Measurements from ENCODE around the gene PTH2R. TPM values are rescaled to one million over a fixed set of nuclear protein-coding genes. Genes with fewer than 3 reads are reported as not detected.
"Not testable (repeated sequence)": the region's sequence is repeated elsewhere in the genome, so short reads cannot be mapped to it uniquely, and the experiment has no call there.

Gene PTH2R
- polyA plus RNA-seq, 1 of the 3 experiments (the other 2 are of a cell fraction) = 4.0 TPM

- H3K36me3 ChIP-seq (replicated peaks in 1 of 2; ENCODE audit: control insufficient read depth in 1 of 2, insufficient read depth in 2 of 2, low read length in 1 of 2) = no peaks in the 10 kb centered on the region
- H3K27ac ChIP-seq (ENCODE audit: low read depth in 2 of 2, low read length in 1 of 2) = no peak overlapping the region
- POLR2A ChIA-PET = no interaction called here
- H3K9me3 ChIP-seq = no peaks in the 10 kb centered on the region
- no peaks in the 10 kb centered on the region for H4K20me1 ChIP-seq (ENCODE audit: insufficient read depth)
- H3K4me2 ChIP-seq = no peak overlapping the region
- no peak for TF ChIP-seq GATA2 (CRISPR knock-in tag; IDR thresholded peaks at IDR 0.05)
- no peak for TF ChIP-seq GABPA (IDR thresholded peaks at IDR 0.05; ENCODE audit: low read depth)
- CTCF ChIA-PET = no interaction called here
- no peaks in the 10 kb centered on the region for H3F3A ChIP-seq (replicated peaks; ENCODE audit: insufficient read depth)
- no peak overlapping the region for H2AFZ ChIP-seq (ENCODE audit: low read depth)
- WGBS (ENCODE audit: low lambda C conversion rate) = 33% methylated on average over 1 of the region's 1 CpG
- no peak overlapping the region for H3K4me3 ChIP-seq (ENCODE audit: low read depth in 2 of 2, low read length in 1 of 2)
- no peaks in the 10 kb centered on the region for H3K79me2 ChIP-seq (ENCODE audit: insufficient read depth)
- H3K27me3 ChIP-seq (ENCODE audit: insufficient read depth) = no peaks in the 10 kb centered on the region
- H3K4me1 ChIP-seq (ENCODE audit: control insufficient read depth in 1 of 2, insufficient read depth in 2 of 2, low read depth in 1 of 2, low read length in 1 of 2) = no peaks in the 10 kb centered on the region
- no peak overlapping the region for H3K9ac ChIP-seq
- no peak for DNase-seq
- H3K9me2 ChIP-seq = no peaks in the 10 kb centered on the region
These were observed 108.5 kb downstream of the PTH2R start for GRCh38 chr2:208515099-208515498.

GRCh38 chr2:208523069-208523468 is 116.5 kb downstream of the PTH2R start:
- DNase-seq; H3K9me3 ChIP-seq; H3K36me3 ChIP-seq (replicated peaks in 1 of 2; ENCODE audit: control insufficient read depth in 1 of 2, insufficient read depth in 2 of 2, low read length in 1 of 2); H3F3A ChIP-seq (replicated peaks; ENCODE audit: insufficient read depth); H3K4me2 ChIP-seq; H3K27ac ChIP-seq (ENCODE audit: low read depth in 2 of 2, low read length in 1 of 2); H3K9ac ChIP-seq; H2AFZ ChIP-seq (ENCODE audit: low read depth); CTCF ChIA-PET; H3K4me3 ChIP-seq (ENCODE audit: low read depth in 2 of 2, low read length in 1 of 2); POLR2A ChIA-PET; H3K9me2 ChIP-seq; H4K20me1 ChIP-seq (ENCODE audit: insufficient read depth); H3K27me3 ChIP-seq (ENCODE audit: insufficient read depth); H3K79me2 ChIP-seq (ENCODE audit: insufficient read depth); H3K4me1 ChIP-seq (ENCODE audit: control insufficient read depth in 1 of 2, insufficient read depth in 2 of 2, low read depth in 1 of 2, low read length in 1 of 2): not testable (repeated sequence)

- H3K4me3 ChIP-seq (ENCODE audit: low read depth in 2 of 2, low read length in 1 of 2); H3K36me3 ChIP-seq (replicated peaks in 1 of 2; ENCODE audit: control insufficient read depth in 1 of 2, insufficient read depth in 2 of 2, low read length in 1 of 2); H3K27me3 ChIP-seq (ENCODE audit: insufficient read depth); H2AFZ ChIP-seq (ENCODE audit: low read depth); DNase-seq; H3K9me3 ChIP-seq; H3K79me2 ChIP-seq (ENCODE audit: insufficient read depth); H3K4me2 ChIP-seq; CTCF ChIA-PET; POLR2A ChIA-PET; H3K27ac ChIP-seq (ENCODE audit: low read depth in 2 of 2, low read length in 1 of 2); H4K20me1 ChIP-seq (ENCODE audit: insufficient read depth); H3K4me1 ChIP-seq (ENCODE audit: control insufficient read depth in 1 of 2, insufficient read depth in 2 of 2, low read depth in 1 of 2, low read length in 1 of 2); H3K9me2 ChIP-seq; H3F3A ChIP-seq (replicated peaks; ENCODE audit: insufficient read depth); H3K9ac ChIP-seq: not testable (repeated sequence)
- WGBS (ENCODE audit: low lambda C conversion rate) = 31% methylated on average over 5 of the region's 6 CpGs
These were observed 118.6 kb downstream of the PTH2R start for GRCh38 chr2:208525165-208525564.

GRCh38 chr2:208529796-208530195 is 123.2 kb downstream of the PTH2R start:
- Histone ChIP-seq H3F3A (replicated peaks; ENCODE audit: insufficient read depth) (no peaks in the 10 kb centered on the region), H3K9me2 (no peaks in the 10 kb centered on the region), H3K27ac (ENCODE audit: low read depth in 2 of 2, low read length in 1 of 2) (no peak overlapping the region), H3K79me2 (ENCODE audit: insufficient read depth) (no peaks in the 10 kb centered on the region), H3K36me3 (replicated peaks in 1 of 2; ENCODE audit: control insufficient read depth in 1 of 2, insufficient read depth in 2 of 2, low read length in 1 of 2) (no peaks in the 10 kb centered on the region), H2AFZ (ENCODE audit: low read depth) (no peak overlapping the region), H3K9me3 (no peaks in the 10 kb centered on the region), H3K4me2 (no peak overlapping the region), H3K4me1 (ENCODE audit: control insufficient read depth in 1 of 2, insufficient read depth in 2 of 2, low read depth in 1 of 2, low read length in 1 of 2) (no peaks in the 10 kb centered on the region; a peak in 1 of 4 replicates), H4K20me1 (ENCODE audit: insufficient read depth) (no peaks in the 10 kb centered on the region), H3K27me3 (ENCODE audit: insufficient read depth) (no peaks in the 10 kb centered on the region), H3K9ac (no peak overlapping the region), H3K4me3 (ENCODE audit: low read depth in 2 of 2, low read length in 1 of 2) (no peak overlapping the region)
- POLR2A ChIA-PET = no interaction called here
- no peak for DNase-seq
- CTCF ChIA-PET = no interaction called here
- 6% methylated on average over 2 of the region's 5 CpGs for WGBS (ENCODE audit: low lambda C conversion rate)
- no peak for TF ChIP-seq NFIC (IDR thresholded peaks at IDR 0.05; ENCODE audit: borderline replicate concordance)
- TF ChIP-seq USF2 (IDR thresholded peaks at IDR 0.05; ENCODE audit: borderline replicate concordance, low read depth, low read length) = no peak
- no peak for TF ChIP-seq CTCF (IDR thresholded peaks at IDR 0.05)
- TF ChIP-seq GABPA (IDR thresholded peaks at IDR 0.05; ENCODE audit: low read depth) = no peak
- no peak for TF ChIP-seq NRF1 (IDR thresholded peaks at IDR 0.05; ENCODE audit: low read depth, low read length)
- no peak for TF ChIP-seq FOXJ3 (CRISPR knock-in tag; IDR thresholded peaks at IDR 0.05)
- TF ChIP-seq EP300 (IDR thresholded peaks at IDR 0.05; ENCODE audit: borderline replicate concordance in 1 of 2, low read depth in 1 of 2, low read length in 1 of 2) = no peak
- TF ChIP-seq SIN3A (IDR thresholded peaks at IDR 0.05; ENCODE audit: borderline replicate concordance, low read depth, low read length) = no peak
- no peak for TF ChIP-seq RAD21 (IDR thresholded peaks at IDR 0.05; ENCODE audit: low read length)
- TF ChIP-seq FOSL2 (IDR thresholded peaks at IDR 0.05; ENCODE audit: borderline replicate concordance, low read depth) = no peak
- TF ChIP-seq JUND (IDR thresholded peaks at IDR 0.05) = no peak
